ENCODE results near the gene DPEP1.
"Not testable (repeated sequence)": the region's sequence is repeated elsewhere in the genome, so short reads cannot be mapped to it uniquely, and the experiment has no call there.

Gene DPEP1

GRCh38 chr16:89661215-89661614, 47.8 kb downstream of the DPEP1 start:
- TF ChIP-seq CTCF (IDR thresholded peaks at IDR 0.05; ENCODE audit: extremely low read depth, missing control alignments) = no peak
- no peak for DNase-seq (ENCODE audit: low spot score)

GRCh38 chr16:89664238-89664637, 50.8 kb downstream of the DPEP1 start:
- DNase-seq (ENCODE audit: low spot score) = not testable (repeated sequence)

- not testable (repeated sequence) for DNase-seq (ENCODE audit: low spot score)
These were observed 53.6 kb downstream of the DPEP1 start for GRCh38 chr16:89667000-89667399.

- no peak for DNase-seq (ENCODE audit: low spot score)
- no peak for TF ChIP-seq CTCF (IDR thresholded peaks at IDR 0.05; ENCODE audit: extremely low read depth, missing control alignments)
These were observed 54.2 kb downstream of the DPEP1 start for GRCh38 chr16:89667633-89668032.

- no peak for TF ChIP-seq CTCF (IDR thresholded peaks at IDR 0.05; ENCODE audit: extremely low read depth, missing control alignments)
- DNase-seq (ENCODE audit: low spot score) = no peak
These were observed 55.3 kb downstream of the DPEP1 start for GRCh38 chr16:89668790-89669158.

GRCh38 chr16:89669755-89670154, 56.3 kb downstream of the DPEP1 start:
- no peak for DNase-seq (ENCODE audit: low spot score)
- TF ChIP-seq CTCF (IDR thresholded peaks at IDR 0.05; ENCODE audit: extremely low read depth, missing control alignments) = no peak

- TF ChIP-seq CTCF (IDR thresholded peaks at IDR 0.05; ENCODE audit: extremely low read depth, missing control alignments) = no peak
- no peak for DNase-seq (ENCODE audit: low spot score)
These were observed 57.3 kb downstream of the DPEP1 start for GRCh38 chr16:89670496-89671431.

GRCh38 chr16:89671565-89671964, 58.1 kb downstream of the DPEP1 start:
- DNase-seq (ENCODE audit: low spot score) = not testable (repeated sequence)

GRCh38 chr16:89672177-89672941, 58.9 kb downstream of the DPEP1 start:
- TF ChIP-seq CTCF (IDR thresholded peaks at IDR 0.05; ENCODE audit: extremely low read depth, missing control alignments) = no peak
- DNase-seq (ENCODE audit: low spot score) = no peak
